Smooth muscle cell (in vitro differentiated cells): ENCODE measurements around the gene UIMC1. TPM values are rescaled to one million over a fixed set of nuclear protein-coding genes. Genes with fewer than 3 reads are reported as not detected.

Source experiments
- DNase-seq: peaks from one replicate; lab custom pipeline; 2025; ENCODE audit not compliant: unreplicated experiment; lab: John Stamatoyannopoulos, UW
- H2AFZ ChIP-seq: fragments of 200-600 bp; sonication (generic); 2 replicates; pipeline ENCODE4 v1.6.0; 2016; ENCODE audit warnings: antibody characterized with exemption, low read depth, mild to moderate bottlenecking
- H3F3A ChIP-seq: fragments of 200-600 bp; sonication (generic); 2 replicates; pipeline ENCODE4 v1.6.0; 2017; ENCODE audit warnings: antibody characterized with exemption, low read depth
- H3K27ac ChIP-seq: fragments of 200-600 bp; sonication (generic); 2 replicates; pipeline ENCODE4 v1.5.1; 2016; ENCODE audit warnings: low read depth, mild to moderate bottlenecking
- H3K27me3 ChIP-seq: fragments of 200-600 bp; sonication (generic); 2 replicates; pipeline ENCODE4 v1.6.1; 2016; ENCODE audit warnings: low read depth, mild to moderate bottlenecking
- H3K36me3 ChIP-seq: fragments of 200-600 bp; sonication (generic); 2 replicates; pipeline ENCODE4 v1.5.1; 2016; ENCODE audit warnings: low read depth
- H3K4me1 ChIP-seq: fragments of 200-600 bp; sonication (generic); 2 replicates; pipeline ENCODE4 v1.5.1; 2016; ENCODE audit warnings: low read depth
- H3K4me2 ChIP-seq: fragments of 200-600 bp; sonication (generic); 2 replicates; pipeline ENCODE4 v1.6.0; 2016; ENCODE audit warnings: mild to moderate bottlenecking
- H3K4me3 ChIP-seq: fragments of 200-600 bp; sonication (generic); 2 replicates; pipeline ENCODE4 v1.5.1; 2016; ENCODE audit warnings: mild to moderate bottlenecking
- H3K79me2 ChIP-seq: fragments of 200-600 bp; sonication (generic); 2 replicates; pipeline ENCODE4 v1.6.0; 2016; ENCODE audit warnings: low read depth, mild to moderate bottlenecking
- H3K9ac ChIP-seq: fragments of 200-600 bp; sonication (generic); 2 replicates; pipeline ENCODE4 v1.6.0; 2016; ENCODE audit warnings: low read depth
- H3K9me3 ChIP-seq: fragments of 200-600 bp; sonication (generic); replicated peaks from 2 replicates; pipeline ENCODE4 v1.5.1; 2016; ENCODE audit warnings: low read depth
- H4K20me1 ChIP-seq: fragments of 200-600 bp; sonication (generic); 2 replicates; pipeline ENCODE4 v1.6.0; 2016; ENCODE audit warnings: low read depth
- WGBS: methylation state at CpG from one replicate; pipeline ENCODE4 v1.1.7; 2016; ENCODE audit warnings: low lambda C conversion rate; 5-methylcytosine and 5-hydroxymethylcytosine counted together
- polyA plus RNA-seq: library from polyadenylated mRNA; unstranded; fragments of >200 nt; fragmentation: Nextera tagmentation; extraction: Ambion mirVana; gene quantifications from 2 replicates; pipeline ENCODE4 v1.2.1, GENCODE V29; 2016
- total RNA-seq: library from RNA; depleted of rRNA; stranded (reverse); fragments of >200 nt; gene quantifications from 2 replicates; pipeline ENCODE4 v1.2.3, GENCODE V29; 2014
- TF ChIP-seq, protein P1 (sequence below): fragments of 200-600 bp; sonication (generic); IDR thresholded peaks from 2 replicates; pipeline ENCODE4 v1.5.1; 2017; ENCODE audit warnings: borderline replicate concordance, mild to moderate bottlenecking, antibody characterized with exemption; ENCODE audit not compliant: insufficient read depth, poor library complexity, severe bottlenecking

UIMC1 gene
- total and polyA plus RNA-seq, 2 experiments from 2014 or later, result 12.1 to 19.9 TPM

DNA sequence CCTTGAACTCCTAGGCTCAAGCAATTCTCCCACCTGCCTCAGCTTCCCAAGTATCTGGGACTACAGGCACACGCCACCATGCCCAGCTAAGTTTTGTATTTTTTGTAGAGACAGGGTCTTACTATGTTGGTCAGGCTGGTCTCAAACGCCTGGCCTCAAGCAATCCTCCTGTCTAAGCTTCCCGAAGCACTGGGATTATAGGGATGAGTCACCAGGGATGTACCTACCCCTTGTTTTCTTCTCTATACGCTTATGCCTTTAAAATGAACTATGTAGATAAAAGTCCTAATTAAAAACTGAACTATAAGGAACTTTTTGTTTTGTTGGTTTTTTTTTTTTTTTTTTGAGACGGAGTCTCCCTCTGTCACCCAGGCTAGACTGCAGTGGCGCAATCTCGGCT is 25.8 kb downstream of the UIMC1 start:
- Histone ChIP-seq H3K79me2 (peaks cover 42% of the 10 kb centered on the region), H3K36me3 (peaks cover 6% of the 10 kb centered on the region), H3K4me3 (no peak overlapping the region), H3K27ac (no peak overlapping the region), H3K9me3 (no peaks in the 10 kb centered on the region), H2AFZ (no peak overlapping the region), H4K20me1 (peaks cover 76% of the 10 kb centered on the region), H3K27me3 (no peaks in the 10 kb centered on the region), H3F3A (no peaks in the 10 kb centered on the region), H3K4me1 (no peaks in the 10 kb centered on the region), H3K9ac (no peak overlapping the region), H3K4me2 (no peak overlapping the region)
- TF ChIP-seq, protein P1, sequence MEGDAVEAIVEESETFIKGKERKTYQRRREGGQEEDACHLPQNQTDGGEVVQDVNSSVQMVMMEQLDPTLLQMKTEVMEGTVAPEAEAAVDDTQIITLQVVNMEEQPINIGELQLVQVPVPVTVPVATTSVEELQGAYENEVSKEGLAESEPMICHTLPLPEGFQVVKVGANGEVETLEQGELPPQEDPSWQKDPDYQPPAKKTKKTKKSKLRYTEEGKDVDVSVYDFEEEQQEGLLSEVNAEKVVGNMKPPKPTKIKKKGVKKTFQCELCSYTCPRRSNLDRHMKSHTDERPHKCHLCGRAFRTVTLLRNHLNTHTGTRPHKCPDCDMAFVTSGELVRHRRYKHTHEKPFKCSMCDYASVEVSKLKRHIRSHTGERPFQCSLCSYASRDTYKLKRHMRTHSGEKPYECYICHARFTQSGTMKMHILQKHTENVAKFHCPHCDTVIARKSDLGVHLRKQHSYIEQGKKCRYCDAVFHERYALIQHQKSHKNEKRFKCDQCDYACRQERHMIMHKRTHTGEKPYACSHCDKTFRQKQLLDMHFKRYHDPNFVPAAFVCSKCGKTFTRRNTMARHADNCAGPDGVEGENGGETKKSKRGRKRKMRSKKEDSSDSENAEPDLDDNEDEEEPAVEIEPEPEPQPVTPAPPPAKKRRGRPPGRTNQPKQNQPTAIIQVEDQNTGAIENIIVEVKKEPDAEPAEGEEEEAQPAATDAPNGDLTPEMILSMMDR, result no peak
- WGBS, result 66% methylated on average over 7 of the region's 7 CpGs
- no peak for DNase-seq

DNA sequence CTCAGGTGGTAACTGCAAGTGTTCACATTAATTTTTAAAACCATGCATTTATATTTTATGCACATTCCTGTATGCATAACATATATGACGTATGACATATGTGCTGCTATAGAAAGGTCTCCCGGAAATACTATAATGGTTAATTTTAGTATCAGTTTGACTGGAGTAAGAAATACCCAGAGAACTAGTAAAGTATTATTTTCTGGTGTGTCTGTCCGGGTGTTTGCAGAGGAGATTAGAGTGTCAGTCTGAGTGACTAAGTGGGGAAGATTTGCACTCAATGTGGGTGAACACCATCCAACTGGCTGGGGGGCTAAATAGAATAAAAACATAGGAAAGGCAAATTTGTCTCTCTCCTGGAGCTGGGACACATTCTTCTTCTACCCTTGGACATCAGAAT is 26.9 kb downstream of the UIMC1 start:
- no peaks in the 10 kb centered on the region for H3F3A ChIP-seq
- H2AFZ ChIP-seq, result no peak overlapping the region
- no peak overlapping the region for H3K27ac ChIP-seq
- H3K4me2 ChIP-seq, result no peak overlapping the region
- DNase-seq, result no peak
- peaks cover 6% of the 10 kb centered on the region for H3K36me3 ChIP-seq
- H3K9ac ChIP-seq, result no peak overlapping the region
- H4K20me1 ChIP-seq, result peaks cover 78% of the 10 kb centered on the region
- no peak overlapping the region for H3K4me3 ChIP-seq
- peaks cover 32% of the 10 kb centered on the region for H3K79me2 ChIP-seq
- no peaks in the 10 kb centered on the region for H3K4me1 ChIP-seq
- H3K9me3 ChIP-seq, result no peaks in the 10 kb centered on the region
- TF ChIP-seq, protein P1, result no peak
- no peaks in the 10 kb centered on the region for H3K27me3 ChIP-seq
- 80% methylated on average over 3 of the region's 3 CpGs for WGBS

DNA sequence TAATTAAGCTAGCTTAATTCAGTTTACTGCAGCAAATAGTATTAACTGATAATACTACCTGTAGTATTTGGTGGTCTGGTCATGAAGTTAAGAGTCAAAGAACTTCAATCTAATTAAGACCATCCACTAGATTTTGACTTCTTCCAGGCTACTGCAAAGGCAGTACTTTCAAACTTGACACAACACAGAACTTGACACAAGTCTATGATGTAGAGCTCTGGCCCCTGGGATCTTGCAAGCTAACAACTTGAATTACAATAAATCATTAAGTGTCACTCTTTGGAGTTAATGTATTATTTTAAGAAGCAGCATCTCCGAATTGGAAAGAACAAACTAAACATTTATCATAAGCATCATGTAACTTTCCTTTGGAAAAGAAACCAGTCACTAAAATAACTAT is 40.9 kb downstream of the UIMC1 start:
- DNase-seq, result no peak
- H2AFZ ChIP-seq, result no peak overlapping the region
- H3K79me2 ChIP-seq, result no peaks in the 10 kb centered on the region
- 74% methylated on average over 1 of the region's 1 CpG for WGBS
- H3K36me3 ChIP-seq, result peaks cover 13% of the 10 kb centered on the region
- TF ChIP-seq, protein P1, result no peak
- H3K4me3 ChIP-seq, result no peak overlapping the region
- no peak overlapping the region for H3K27ac ChIP-seq
- no peaks in the 10 kb centered on the region for H3K4me1 ChIP-seq
- no peak overlapping the region for H3K9ac ChIP-seq
- no peak overlapping the region for H3K4me2 ChIP-seq
- no peaks in the 10 kb centered on the region for H3F3A ChIP-seq
- H4K20me1 ChIP-seq, result peaks cover 24% of the 10 kb centered on the region
- H3K27me3 ChIP-seq, result no peaks in the 10 kb centered on the region
- H3K9me3 ChIP-seq, result no peaks in the 10 kb centered on the region

DNA sequence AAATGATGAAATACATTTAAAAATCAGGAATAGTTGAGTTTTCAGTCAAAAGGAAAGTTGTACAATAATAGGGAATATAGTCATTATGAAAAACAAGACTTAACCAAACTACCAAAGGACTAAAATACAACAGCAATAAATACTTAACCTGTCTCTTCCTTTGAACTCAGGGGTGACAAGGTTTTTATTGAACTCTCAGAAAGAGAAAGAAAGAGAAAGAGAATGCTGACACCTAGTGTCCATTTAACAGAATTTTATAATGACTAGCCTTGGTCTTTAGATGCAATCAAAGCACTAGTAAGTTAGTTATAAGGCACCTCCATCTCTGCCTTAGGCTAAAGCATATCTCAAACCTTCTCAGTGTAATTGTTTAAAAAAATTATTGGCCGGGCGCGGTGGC is 47.5 kb downstream of the UIMC1 start:
- Histone ChIP-seq H3F3A (no peaks in the 10 kb centered on the region), H3K4me2 (no peak overlapping the region), H3K27me3 (no peaks in the 10 kb centered on the region), H2AFZ (no peak overlapping the region), H3K36me3 (no peaks in the 10 kb centered on the region), H3K79me2 (peaks cover 2% of the 10 kb centered on the region), H3K27ac (no peak overlapping the region), H3K4me3 (no peak overlapping the region), H3K4me1 (no peaks in the 10 kb centered on the region), H4K20me1 (peaks cover 54% of the 10 kb centered on the region), H3K9ac (no peak overlapping the region), H3K9me3 (no peaks in the 10 kb centered on the region)
- no peak for DNase-seq
- TF ChIP-seq, protein P1, result peak; percentile 40
- WGBS, result 70% methylated on average over 3 of the region's 3 CpGs
